Mononuclear cell (primary cell): ENCODE results near the gene LENEP. TPM values are rescaled to one million over a fixed set of nuclear protein-coding genes. Genes with fewer than 3 reads are reported as not detected.

Experiments used
- total RNA-seq: library from RNA; depleted of rRNA; stranded (reverse); fragments of >200 nt; gene quantifications from one replicate; pipeline ENCODE4 v1.2.3, GENCODE V29; 2012

The LENEP gene
- total RNA-seq, 1 donor, result 0.63 TPM

Other genes starting within 250 kb of the LENEP start
- 0.21 TPM for gene KCNN3, start 123.3 kb upstream of the LENEP start, total RNA-seq
- gene PMVK, start 56.9 kb upstream of the LENEP start, total RNA-seq, result 2.1 TPM
- gene PBXIP1, start 37.5 kb upstream of the LENEP start, total RNA-seq, result 125 TPM
- 13.4 TPM for gene PYGO2, start 31.8 kb upstream of the LENEP start, total RNA-seq
- gene SHC1, start 22.8 kb upstream of the LENEP start, total RNA-seq, result 22.2 TPM
- gene CKS1B, start 18.9 kb upstream of the LENEP start, total RNA-seq, result 5.9 TPM
- 11.3 TPM for gene FLAD1, start 10.2 kb upstream of the LENEP start, total RNA-seq
- 39.6 TPM for gene ZBTB7B, start 9.2 kb downstream of the LENEP start, total RNA-seq
- gene DCST2, start 40.2 kb downstream of the LENEP start, total RNA-seq, result 0.10 TPM
- gene DCST1, start 40.2 kb downstream of the LENEP start, total RNA-seq, result 0.21 TPM
- gene ADAM15, start 57.7 kb downstream of the LENEP start, total RNA-seq, result 25.1 TPM
- gene EFNA4, start 70.2 kb downstream of the LENEP start, total RNA-seq, result 2.4 TPM
- 0.21 TPM for gene EFNA3, start 85.3 kb downstream of the LENEP start, total RNA-seq
- 0.84 TPM for gene EFNA1, start 134.3 kb downstream of the LENEP start, total RNA-seq
- 22.4 TPM for gene SLC50A1, start 142.3 kb downstream of the LENEP start, total RNA-seq
- gene DPM3, start 146.9 kb downstream of the LENEP start, total RNA-seq, result 14.0 TPM
- 62.0 TPM for gene KRTCAP2, start 179.7 kb downstream of the LENEP start, total RNA-seq
- gene TRIM46, start 180.3 kb downstream of the LENEP start, total RNA-seq, result 0.52 TPM
- gene THBS3, start 214.3 kb downstream of the LENEP start, total RNA-seq, result 8.0 TPM
- gene MTX1, start 215.1 kb downstream of the LENEP start, total RNA-seq, result 16.1 TPM